Mesodermal cell (in vitro differentiated cells): Measurements from ENCODE around the gene ADSS1. TPM values are rescaled to one million over a fixed set of nuclear protein-coding genes. Genes with fewer than 3 reads are reported as not detected.

Experiments
- H3K27ac ChIP-seq: 2 replicates; pipeline ENCODE4 v1.7.0; 2013; ENCODE audit warnings: mild to moderate bottlenecking, low read depth, low read length, moderate library complexity; ENCODE audit not compliant: severe bottlenecking
- H3K36me3 ChIP-seq: 2 replicates; pipeline ENCODE4 v1.7.1; 2013; ENCODE audit warnings: mild to moderate bottlenecking, low read length, moderate library complexity; ENCODE audit not compliant: control insufficient read depth, insufficient read depth
- H3K4me1 ChIP-seq: one replicate; pipeline ENCODE4 v1.7.1; 2013; ENCODE audit warnings: mild to moderate bottlenecking, low read length; ENCODE audit not compliant: insufficient read depth, control insufficient read depth, poor library complexity, severe bottlenecking
- H3K4me3 ChIP-seq: 2 replicates; pipeline ENCODE4 v1.7.0; 2013; ENCODE audit warnings: low read length, control low read depth, mild to moderate bottlenecking; ENCODE audit not compliant: insufficient read depth, poor library complexity, severe bottlenecking; ENCODE audit errors: extremely low read depth
- H3K9me3 ChIP-seq: 2 replicates; pipeline ENCODE4 v1.7.1; 2013; ENCODE audit warnings: mild to moderate bottlenecking, low read length, moderate library complexity; ENCODE audit not compliant: control insufficient read depth
- WGBS, 2 experiments: methylation state at CpG; one replicate each; pipeline ENCODE4 v1.1.5; 2013; ENCODE audit warnings: missing lambda C conversion rate in 2 of 2; ENCODE audit not compliant: insufficient coverage in 2 of 2; 5-methylcytosine and 5-hydroxymethylcytosine counted together
- polyA plus RNA-seq, 2 experiments: library from polyadenylated mRNA; stranded (reverse); fragments of 50-300 nt; gene quantifications; one replicate each; pipeline ENCODE4 v1.2.3, GENCODE V29; 2013

The ADSS1 gene
- polyA plus RNA-seq (2013, experiment 1 of 2): 20.2 TPM
- polyA plus RNA-seq (2013, experiment 2 of 2): 18.6 TPM

DNA sequence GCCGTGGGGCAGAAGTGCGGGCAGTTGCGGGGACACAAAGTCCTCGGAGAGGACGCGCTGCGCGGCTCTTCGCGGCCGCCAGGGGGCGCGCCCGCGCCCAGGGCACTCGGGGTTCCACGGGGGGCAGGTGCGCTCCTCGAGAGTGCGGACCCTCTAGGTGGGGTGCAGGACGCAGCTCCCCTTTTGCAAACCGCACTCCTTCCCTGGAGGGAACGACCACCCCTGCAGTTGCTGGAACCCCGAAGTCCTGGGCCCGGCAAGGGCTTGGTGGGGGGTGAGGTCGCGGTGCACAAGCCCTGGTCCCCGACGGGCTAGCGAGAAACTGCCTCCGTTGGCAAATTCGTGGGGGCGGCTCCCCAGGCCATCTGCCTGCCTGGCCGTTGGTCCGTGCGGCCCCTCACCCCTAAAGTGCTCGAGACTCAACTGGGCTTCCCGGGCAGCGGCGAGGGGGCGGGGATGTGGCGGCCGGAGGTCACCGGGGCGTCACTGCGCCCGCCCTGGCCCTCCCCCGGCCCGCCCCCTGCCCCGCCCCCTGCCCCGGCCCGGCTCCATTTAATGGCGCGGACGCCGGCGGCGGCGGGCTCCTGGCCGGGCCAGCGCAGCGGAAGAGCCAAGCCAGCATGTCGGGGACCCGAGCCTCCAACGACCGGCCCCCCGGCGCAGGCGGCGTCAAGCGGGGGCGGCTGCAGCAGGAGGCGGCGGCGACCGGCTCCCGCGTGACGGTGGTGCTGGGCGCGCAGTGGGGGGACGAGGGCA is at the start of gene ADSS1:
TSS of gene ADSS1 (plus strand) at position 579 of the 756 bp plus-strand sequence. CDS start at position 621, 42 bp downstream.
- Histone ChIP-seq H3K4me1 (peaks cover 25% of the 10 kb centered on the region), H3K27ac (no peak within 1 kb of the TSS), H3K4me3 (peak within 1 kb of the TSS; percentile 57), H3K36me3 (peaks cover 17% of the 10 kb centered on the region), H3K9me3 (no peaks in the 10 kb centered on the region)
- 3 to 4% methylated on average over 40 to 65 of the region's 82 CpGs for WGBS, 2 experiments

DNA sequence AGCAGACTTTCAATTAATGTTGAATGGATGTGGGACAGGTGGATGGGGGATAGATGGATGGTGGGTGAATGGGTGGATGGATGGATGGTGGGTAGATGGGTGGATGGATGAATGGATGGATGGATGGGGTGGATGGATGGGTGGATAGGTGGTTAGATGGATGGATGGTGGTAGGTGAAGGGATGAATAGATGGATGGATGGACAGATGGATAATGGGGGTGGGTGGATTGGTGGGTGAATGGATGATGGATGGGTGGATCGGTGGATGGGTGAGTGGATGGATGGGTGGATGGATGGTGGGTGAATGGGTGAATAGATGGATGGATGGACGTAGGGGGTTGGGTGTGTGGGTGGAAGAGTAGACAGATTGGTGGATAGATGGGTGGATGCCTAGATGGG is 48.6 kb upstream of the ADSS1 start:
- Histone ChIP-seq H3K4me1 (peaks cover 40% of the 10 kb centered on the region), H3K4me3 (no peak overlapping the region), H3K27ac (no peak overlapping the region), H3K9me3 (no peaks in the 10 kb centered on the region), H3K36me3 (no peaks in the 10 kb centered on the region)
- WGBS, 2 experiments: 97 to 100% methylated on average over 2 of the region's 2 CpGs

DNA sequence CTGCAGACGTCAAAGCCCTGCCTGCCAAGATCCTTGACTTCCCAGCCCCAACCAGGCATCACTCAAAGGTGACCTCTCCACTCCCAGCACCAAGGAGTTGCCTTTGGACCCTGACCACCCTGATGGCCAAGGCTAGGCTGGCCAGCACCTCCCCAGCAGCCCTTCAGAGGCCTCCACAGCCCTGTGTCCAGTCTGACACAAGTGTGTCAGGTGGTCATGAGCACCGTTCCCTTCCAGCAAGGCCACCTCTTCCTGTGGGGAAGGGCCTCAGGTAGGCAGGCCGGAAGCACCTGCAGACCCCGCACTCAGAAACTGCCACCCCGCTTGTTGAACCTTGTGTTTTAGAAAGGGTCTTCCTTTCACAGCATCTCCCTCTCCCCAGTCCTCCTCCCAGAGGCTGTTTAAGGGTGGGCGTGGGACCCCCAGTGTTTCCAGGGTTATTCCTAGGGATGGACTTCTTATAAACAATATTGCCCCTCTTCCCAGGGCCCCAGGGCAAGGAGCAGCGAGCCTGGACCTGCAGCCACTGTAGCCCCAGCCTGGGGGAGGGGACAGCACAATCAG is 47.8 kb upstream of the ADSS1 start:
- Histone ChIP-seq H3K27ac (peak overlapping the region; percentile 99), H3K9me3 (no peaks in the 10 kb centered on the region), H3K4me3 (no peak overlapping the region), H3K4me1 (peaks cover 47% of the 10 kb centered on the region), H3K36me3 (no peaks in the 10 kb centered on the region)
- WGBS, 2 experiments: 96 to 100% methylated on average over 1 to 4 of the region's 7 CpGs

DNA sequence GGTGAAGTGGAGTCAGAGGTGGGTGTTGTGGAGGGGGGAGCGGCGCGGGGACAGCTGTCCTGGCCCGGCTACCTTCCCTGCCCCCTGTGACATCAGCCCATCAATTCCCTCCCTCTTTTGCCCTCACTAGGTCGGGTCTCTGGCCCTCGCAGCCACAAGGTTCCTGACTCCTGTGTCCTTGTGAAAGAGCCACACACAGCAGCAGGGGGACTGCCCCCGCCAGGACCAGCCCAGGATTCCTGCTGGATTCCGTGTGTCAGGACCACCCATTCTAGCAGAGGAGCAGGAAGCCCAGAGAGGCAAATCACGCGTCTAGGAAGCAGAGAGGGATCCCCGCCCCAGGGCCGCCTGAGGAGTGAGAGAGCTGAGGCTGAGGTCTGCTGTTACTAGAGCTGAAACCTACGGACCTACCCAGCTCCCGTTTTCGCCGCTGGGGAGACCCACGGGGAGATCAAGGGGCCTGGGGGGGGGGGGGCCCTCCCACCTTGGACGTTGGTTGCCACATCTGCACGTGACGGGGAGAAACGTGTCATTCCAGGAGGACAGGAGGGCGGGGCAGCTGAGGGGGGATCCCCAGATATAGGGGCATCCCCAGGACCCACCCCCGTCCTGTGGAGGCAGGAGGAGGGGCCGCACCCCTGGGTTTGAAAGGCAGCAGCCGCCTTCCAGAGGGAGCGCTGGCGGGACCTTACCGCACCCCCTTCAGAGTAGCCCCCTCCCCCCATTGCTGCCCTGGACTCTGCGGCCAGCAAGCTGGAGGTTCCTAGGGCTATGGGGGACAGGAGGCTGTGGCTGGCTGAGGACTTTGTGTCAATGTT is 47.1 kb upstream of the ADSS1 start:
- Histone ChIP-seq H3K9me3 (no peaks in the 10 kb centered on the region), H3K4me3 (peak overlapping the region; percentile 36), H3K36me3 (no peaks in the 10 kb centered on the region), H3K4me1 (peaks cover 52% of the 10 kb centered on the region), H3K27ac (peak overlapping the region; percentile 99)
- WGBS, 2 experiments: 6% methylated on average over 13 to 15 of the region's 29 CpGs

DNA sequence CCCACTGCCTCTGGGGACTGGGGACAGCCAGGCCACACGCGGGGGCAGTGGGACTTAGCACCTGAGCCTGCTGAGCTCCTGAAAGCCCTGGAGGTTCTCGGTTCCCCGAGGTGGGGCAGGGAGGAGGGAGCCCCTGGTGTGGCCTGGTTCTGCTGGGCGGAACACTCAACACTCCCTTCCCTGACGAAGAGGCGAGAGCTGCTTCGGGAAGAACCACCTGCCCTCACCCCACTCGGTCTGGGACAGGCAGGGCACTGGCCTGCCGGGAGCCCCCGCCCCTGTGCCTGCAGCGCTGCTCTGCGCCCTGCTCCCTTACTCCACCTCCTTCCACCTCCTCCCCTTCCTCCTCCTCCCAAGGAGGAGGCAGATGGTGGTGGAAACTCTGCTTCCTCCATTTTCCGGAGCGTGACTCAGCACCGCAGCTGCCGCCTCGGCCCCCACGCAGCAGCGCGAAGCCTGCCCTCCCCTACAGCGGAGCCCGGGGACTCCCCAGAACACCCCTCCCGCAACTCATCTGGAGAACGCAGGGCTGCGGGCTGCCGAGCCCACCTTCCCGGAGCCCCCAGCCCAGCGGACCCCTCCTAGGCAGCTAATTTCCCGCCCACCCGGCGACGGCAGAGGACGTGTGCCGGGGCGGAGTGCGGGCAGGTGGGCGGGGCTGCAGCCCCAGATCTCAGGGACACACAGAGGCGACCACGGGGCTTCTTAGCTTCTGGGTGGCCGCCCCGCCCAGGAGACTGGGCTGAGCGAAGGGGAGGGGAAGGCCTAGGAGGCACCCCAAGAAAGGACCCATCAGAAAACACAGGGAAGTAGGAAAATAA is 46.3 kb upstream of the ADSS1 start:
- peaks cover 59% of the 10 kb centered on the region for H3K4me1 ChIP-seq
- no peaks in the 10 kb centered on the region for H3K9me3 ChIP-seq
- WGBS, 2 experiments: 0% methylated on average over 25 to 38 of the region's 43 CpGs
- H3K36me3 ChIP-seq: no peaks in the 10 kb centered on the region
- H3K4me3 ChIP-seq: peak overlapping the region; percentile 36
- peak overlapping the region; percentile 99 for H3K27ac ChIP-seq

DNA sequence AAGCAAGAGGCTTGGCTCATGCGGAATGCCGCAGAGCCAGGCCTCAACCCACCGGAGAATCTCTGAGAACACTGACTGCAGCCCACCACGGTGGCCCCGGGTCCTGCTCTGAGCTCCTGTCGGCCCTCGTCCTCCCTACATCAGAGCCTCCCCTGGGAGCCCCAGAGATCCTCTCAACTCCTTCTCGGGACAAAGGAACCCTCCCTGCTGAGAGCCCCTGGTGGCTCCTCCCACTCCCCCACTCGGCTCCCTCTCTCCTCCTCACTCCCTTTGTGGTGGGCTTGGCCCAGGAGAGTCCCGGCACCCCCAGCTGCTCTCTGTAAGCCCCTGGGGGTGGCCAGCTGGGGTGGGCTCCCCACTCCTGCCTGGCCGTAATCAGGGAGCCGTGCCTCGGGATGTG is 45.7 kb upstream of the ADSS1 start:
- whole genome bisulfite sequencing, 2 experiments: 20 to 34% methylated on average over 8 to 12 of the region's 13 CpGs
- Histone ChIP-seq H3K4me1 (peaks cover 64% of the 10 kb centered on the region), H3K9me3 (no peaks in the 10 kb centered on the region)

DNA sequence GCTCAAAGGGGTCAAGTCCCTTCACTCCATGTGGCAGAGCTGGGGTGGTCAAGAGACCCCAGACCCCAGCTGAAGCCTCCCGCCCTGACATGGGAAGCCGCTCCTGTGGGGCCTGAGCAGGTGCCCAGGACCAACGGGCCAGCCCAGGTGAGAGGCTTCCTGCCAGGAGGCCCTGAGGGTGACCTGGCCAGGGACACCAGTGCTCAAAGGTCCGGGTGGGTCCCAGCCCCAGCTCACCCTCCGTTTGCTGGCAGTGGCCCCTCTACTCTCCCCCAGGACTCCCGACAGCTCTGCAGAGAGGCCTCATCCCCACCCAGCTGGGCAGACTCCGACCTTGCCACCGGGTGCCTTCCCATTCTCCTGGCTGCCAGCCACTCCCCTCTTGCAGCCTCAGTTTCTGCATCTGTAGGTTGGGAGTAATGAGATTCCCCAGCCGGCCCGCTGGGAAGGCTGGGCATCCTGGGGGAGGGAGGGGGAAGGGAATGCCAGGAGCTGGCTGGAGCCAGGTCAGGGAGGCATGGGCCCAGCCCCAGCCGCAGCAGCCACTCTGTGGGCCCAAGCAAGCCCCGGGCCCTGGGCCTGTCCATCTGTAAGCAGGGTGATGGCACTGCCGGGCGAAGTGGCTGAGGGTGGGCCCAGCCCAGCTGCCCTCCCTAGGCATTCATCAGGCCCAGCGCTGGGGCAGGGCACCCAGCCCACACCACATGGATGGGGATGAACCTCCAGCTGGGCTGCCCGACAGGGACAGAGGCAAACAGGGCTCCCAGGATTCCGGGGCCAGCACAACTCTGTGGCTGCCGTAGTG is 44.9 kb upstream of the ADSS1 start:
- Histone ChIP-seq H3K36me3 (no peaks in the 10 kb centered on the region), H3K9me3 (no peaks in the 10 kb centered on the region), H3K4me3 (no peak overlapping the region), H3K27ac (peak overlapping the region; percentile 99), H3K4me1 (peaks cover 69% of the 10 kb centered on the region)
- WGBS, 2 experiments: 87 to 89% methylated on average over 17 of the region's 18 CpGs

More for the DNA sequence above, 45.7 kb upstream of the ADSS1 start:
- Histone ChIP-seq H3K36me3 (no peaks in the 10 kb centered on the region), H3K27ac (peak overlapping the region; percentile 99), H3K4me3 (peak overlapping the region; percentile 36)

DNA sequence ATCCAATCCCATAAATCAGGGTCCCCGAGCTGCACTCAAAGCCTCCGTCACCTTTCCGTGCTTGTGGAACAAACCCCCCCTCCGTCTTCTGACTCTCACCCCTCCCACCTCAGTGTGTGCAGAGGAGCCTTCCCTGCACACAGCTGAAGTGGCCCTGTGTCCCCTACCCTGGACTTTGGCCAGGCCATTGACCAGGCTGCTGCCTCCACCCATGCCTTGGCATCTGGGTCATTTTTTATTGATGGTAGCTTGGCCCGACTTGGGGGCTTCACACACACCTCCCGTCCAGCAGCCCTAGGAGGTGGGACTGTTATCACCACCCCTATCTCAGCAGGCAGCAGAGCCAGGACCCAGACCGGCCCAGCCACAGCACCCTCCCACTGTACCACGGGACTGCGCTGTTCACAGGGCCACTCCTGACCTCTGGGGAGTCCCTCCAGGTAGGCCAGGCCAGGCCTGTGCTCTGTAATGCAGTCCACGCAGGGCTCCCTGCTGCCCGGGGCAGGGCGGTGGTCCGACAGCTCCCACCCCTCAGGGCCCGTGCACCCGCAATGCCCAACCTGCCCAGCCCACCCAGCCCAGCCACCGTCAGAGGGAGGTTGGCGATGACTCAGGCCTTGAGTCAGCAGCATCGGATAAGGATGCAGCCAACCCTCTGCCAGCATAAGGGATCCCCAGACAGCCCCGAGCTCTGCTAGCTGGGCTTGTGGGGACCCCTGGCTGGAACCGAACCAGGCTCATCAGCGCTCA is 43.8 kb upstream of the ADSS1 start:
- H3K36me3 ChIP-seq: no peaks in the 10 kb centered on the region
- no peak overlapping the region for H3K4me3 ChIP-seq
- no peaks in the 10 kb centered on the region for H3K9me3 ChIP-seq
- WGBS, 2 experiments: 78 to 80% methylated on average over 15 to 18 of the region's 21 CpGs
- peaks cover 69% of the 10 kb centered on the region for H3K4me1 ChIP-seq
- peak overlapping the region; percentile 95 for H3K27ac ChIP-seq
